ENCODE results near the gene LRRC26. TPM values are rescaled to one million over a fixed set of nuclear protein-coding genes. Genes with fewer than 3 reads are reported as not detected.

LRRC26 gene
- total RNA-seq, 1 donor: not detected

DNA sequence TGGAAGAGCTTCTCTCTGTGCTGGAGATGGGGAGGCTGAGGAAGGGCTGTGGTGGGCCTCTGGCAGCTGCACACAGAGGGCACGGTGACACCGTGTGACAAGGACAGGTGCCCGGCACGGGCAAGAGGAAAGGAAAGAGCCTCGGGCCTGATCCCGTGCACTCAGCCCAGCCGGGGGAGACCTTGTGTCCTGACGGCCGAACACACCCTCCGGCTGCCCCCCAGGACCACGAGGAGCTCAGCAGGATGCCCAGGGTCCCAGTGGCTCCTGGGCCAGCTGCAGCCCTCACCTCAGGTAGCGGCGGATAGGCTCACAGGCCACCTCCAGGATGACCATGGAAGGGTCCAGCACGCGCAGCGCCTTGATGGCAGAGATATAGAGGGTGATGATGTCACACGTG, 13.0 kb upstream of the LRRC26 start:
- TF ChIP-seq, protein P1, sequence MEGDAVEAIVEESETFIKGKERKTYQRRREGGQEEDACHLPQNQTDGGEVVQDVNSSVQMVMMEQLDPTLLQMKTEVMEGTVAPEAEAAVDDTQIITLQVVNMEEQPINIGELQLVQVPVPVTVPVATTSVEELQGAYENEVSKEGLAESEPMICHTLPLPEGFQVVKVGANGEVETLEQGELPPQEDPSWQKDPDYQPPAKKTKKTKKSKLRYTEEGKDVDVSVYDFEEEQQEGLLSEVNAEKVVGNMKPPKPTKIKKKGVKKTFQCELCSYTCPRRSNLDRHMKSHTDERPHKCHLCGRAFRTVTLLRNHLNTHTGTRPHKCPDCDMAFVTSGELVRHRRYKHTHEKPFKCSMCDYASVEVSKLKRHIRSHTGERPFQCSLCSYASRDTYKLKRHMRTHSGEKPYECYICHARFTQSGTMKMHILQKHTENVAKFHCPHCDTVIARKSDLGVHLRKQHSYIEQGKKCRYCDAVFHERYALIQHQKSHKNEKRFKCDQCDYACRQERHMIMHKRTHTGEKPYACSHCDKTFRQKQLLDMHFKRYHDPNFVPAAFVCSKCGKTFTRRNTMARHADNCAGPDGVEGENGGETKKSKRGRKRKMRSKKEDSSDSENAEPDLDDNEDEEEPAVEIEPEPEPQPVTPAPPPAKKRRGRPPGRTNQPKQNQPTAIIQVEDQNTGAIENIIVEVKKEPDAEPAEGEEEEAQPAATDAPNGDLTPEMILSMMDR (IDR thresholded peaks at IDR 0.05; ENCODE audit: insufficient read depth, low read depth, low read length): no peak
- H3K4me3 ChIP-seq (ENCODE audit: low read depth, low read length): no peak overlapping the region
- DNase-seq (ENCODE audit: low read depth): no peak

DNA sequence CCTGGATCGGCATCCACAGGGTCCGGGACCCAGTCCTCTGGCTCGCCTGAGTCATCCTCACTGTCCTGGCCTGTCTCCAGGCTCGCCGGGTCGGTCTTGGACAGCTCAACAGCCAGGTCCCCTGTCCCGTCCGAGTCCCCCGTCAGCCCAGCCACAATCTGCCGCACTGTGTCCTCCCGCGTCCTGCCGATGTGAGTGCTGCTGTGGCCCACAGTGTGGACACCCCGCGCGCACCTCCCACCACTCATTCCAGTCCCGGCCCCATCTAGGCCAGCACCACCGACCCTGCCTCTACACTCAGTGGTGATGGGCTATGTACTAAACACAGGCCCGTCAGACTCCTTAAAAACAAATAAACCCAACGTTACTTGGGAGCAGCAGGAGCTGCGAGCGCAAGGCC, 11.8 kb upstream of the LRRC26 start:
- TF ChIP-seq, protein P1 (IDR thresholded peaks at IDR 0.05; ENCODE audit: insufficient read depth, low read depth, low read length): no peak
- DNase-seq (ENCODE audit: low read depth): no peak
- no peak overlapping the region for H3K4me3 ChIP-seq (ENCODE audit: low read depth, low read length)

DNA sequence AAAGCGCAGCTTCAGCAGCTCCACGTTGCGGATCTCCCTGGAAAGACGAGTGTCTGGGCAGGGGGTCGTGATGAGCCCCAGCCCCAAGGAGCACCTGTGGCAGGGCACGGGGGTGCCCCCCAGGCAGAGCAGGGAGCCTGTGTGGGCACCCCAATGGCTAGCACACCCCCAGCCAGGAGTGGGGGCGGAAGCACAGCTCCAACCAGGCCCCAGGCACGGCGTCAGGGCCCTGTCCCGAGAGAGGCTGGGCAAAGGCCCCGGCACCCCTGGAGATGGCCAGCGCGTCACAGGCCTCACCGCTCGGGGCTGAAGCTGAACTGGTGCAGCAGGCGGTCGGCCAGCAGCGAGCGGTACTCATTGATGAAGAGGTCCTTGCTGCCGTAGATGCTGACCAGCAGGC, 10.6 kb upstream of the LRRC26 start:
- no peak for DNase-seq (ENCODE audit: low read depth)
- H3K4me3 ChIP-seq (ENCODE audit: low read depth, low read length): no peak overlapping the region
- TF ChIP-seq, protein P1 (IDR thresholded peaks at IDR 0.05; ENCODE audit: insufficient read depth, low read depth, low read length): no peak

DNA sequence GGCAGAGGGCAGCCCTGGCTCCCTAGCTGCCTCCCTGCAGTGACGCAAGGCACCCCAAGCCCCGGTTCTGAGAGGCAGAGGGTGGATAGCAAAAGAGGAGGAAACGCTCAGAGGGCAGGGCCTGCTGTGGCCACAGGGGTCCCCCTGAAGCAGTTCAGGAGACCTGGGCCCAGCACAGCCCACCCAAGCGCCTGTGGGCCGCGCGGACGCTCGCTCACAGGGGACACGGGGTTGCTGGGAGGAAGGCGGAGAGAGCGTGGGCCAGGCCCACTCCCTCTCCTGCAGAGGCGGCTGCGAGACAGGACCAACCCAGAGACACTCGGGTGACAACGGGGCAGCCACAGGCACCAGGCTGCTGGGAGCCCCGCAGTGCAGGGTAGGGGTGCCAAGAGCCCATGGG, 9.9 kb upstream of the LRRC26 start:
- H3K4me3 ChIP-seq (ENCODE audit: low read depth, low read length): no peak overlapping the region
- TF ChIP-seq, protein P1 (IDR thresholded peaks at IDR 0.05; ENCODE audit: insufficient read depth, low read depth, low read length): no peak
- no peak for DNase-seq (ENCODE audit: low read depth)

DNA sequence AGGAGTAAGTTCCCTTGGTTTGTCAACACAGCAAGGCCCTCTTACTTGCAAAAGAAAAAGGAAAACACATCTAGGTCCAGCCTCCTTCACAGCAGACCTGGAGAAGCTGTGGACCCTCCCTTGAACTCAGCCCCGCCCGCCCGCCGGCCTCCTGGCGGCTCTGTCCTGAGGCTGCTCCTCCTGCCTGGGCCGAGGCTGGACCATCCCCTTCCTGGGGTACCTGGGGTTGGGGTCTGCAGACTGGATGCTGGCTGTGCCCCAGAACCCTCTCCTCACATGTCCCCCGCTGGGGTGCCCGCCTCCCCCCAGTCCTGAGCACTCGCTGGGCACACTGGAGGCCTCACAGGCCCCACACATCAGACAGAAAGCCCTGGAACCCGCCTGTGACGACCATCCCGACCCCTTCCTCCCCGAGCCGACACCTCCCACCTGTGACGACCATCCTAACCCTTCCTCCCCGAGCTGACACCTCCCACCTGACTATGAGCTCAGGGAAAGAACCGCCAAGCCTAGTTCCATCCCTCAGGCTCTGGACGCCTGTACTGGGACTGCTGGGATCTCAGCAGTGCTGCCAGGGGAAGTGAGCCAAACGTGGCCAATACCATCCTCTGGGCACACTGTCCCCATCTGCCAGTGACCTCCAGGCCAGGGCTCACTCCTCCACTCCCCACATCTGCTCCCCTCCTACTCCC, 9.2 kb upstream of the LRRC26 start:
- no peak for DNase-seq (ENCODE audit: low read depth)
- TF ChIP-seq, protein P1 (IDR thresholded peaks at IDR 0.05; ENCODE audit: insufficient read depth, low read depth, low read length): no peak

DNA sequence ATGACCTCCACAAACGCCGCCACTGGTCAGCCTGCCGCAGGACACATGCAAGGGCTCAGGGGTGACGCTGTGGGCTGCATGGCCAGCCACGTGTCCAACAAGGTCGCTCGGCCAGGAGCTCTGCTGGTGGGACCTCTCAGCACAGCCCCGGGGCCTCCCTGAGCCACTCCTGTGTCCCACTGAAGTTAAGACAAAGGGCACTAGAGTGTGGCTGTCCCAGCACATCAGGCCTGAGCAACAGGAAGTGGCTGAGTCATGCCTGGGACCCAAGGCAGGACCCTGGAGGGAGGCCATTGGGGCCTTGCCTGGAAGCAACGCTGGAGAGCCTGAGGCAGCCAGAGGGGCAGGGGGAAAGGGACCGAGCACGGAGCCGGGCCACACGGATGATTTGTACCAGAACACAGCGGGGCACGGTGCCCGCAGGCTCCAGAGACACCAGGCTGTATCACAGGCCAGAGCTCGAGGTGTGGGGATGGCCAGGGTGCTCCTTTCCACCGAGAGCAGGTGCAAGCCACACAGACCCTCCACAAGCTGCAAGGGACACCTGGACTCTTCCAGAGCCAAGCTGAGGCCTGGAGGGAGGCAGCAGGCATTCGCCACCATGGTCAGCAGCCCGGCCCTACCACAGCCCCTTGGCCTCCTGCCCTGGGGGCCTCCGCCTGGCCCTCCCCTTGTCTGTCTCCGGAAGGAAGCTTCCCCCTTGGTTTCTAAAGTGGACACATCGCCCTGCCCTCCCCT, 8.5 kb upstream of the LRRC26 start:
- no peak for DNase-seq (ENCODE audit: low read depth)
- TF ChIP-seq, protein P1 (IDR thresholded peaks at IDR 0.05; ENCODE audit: insufficient read depth, low read depth, low read length): no peak
- H3K4me3 ChIP-seq (ENCODE audit: low read depth, low read length): no peak overlapping the region

More for the DNA sequence above, 9.2 kb upstream of the LRRC26 start:
- no peak overlapping the region for H3K4me3 ChIP-seq (ENCODE audit: low read depth, low read length)

All from fibroblast of villous mesenchyme (primary cell).